PC-3 (cell line): ENCODE measurements around the gene MYRFL.

Experiments used
- EZH2phosphoT487 ChIP-seq: fragments of 300-600 bp; sonication (generic); IDR thresholded peaks from 2 replicates; pipeline ENCODE4 v1.6.1; 2018; ENCODE audit warnings: mild to moderate bottlenecking, antibody characterized with exemption, low read length, borderline replicate concordance
- TF ChIP-seq, protein P1 (sequence below): fragments of 300-600 bp; sonication (generic); conservative IDR thresholded peaks from 2 replicates; pipeline ENCODE4 v1.5.1; 2017; ENCODE audit warnings: antibody characterized with exemption, low read depth, mild to moderate bottlenecking, low read length

DNA sequence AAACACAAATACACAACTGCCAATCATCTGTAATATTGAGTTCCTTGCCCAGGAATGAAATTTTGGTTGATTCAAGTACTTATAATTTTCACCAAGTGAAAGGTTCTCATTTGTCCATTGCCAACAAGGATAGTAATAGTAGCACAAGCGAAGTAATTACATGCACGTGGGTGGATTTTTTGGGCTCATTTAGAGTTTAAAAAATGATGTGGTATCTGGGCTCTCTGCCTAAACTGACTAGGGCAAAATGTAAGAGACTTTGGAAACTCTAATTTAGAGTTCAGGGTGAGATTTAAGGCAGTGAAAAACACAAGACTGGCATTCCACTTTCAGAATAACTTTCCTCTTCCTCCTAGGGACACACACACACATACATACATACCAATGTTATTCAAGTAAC, 111.7 kb downstream of the MYRFL start:
- TF ChIP-seq EZH2phosphoT487, result no peak
- TF ChIP-seq, protein P1, sequence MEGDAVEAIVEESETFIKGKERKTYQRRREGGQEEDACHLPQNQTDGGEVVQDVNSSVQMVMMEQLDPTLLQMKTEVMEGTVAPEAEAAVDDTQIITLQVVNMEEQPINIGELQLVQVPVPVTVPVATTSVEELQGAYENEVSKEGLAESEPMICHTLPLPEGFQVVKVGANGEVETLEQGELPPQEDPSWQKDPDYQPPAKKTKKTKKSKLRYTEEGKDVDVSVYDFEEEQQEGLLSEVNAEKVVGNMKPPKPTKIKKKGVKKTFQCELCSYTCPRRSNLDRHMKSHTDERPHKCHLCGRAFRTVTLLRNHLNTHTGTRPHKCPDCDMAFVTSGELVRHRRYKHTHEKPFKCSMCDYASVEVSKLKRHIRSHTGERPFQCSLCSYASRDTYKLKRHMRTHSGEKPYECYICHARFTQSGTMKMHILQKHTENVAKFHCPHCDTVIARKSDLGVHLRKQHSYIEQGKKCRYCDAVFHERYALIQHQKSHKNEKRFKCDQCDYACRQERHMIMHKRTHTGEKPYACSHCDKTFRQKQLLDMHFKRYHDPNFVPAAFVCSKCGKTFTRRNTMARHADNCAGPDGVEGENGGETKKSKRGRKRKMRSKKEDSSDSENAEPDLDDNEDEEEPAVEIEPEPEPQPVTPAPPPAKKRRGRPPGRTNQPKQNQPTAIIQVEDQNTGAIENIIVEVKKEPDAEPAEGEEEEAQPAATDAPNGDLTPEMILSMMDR, result no peak
